ENCODE results near the gene NEDD9.

- TF ChIP-seq POLR2AphosphoS5 (IDR thresholded peaks at IDR 0.05; ENCODE audit: low read depth, low read length) (no peak), POLR2A (IDR thresholded peaks at IDR 0.05; ENCODE audit: low read depth, low read length) (no peak)
These were observed 68.5 kb downstream of the NEDD9 start for GRCh38 chr6:11163932-11164331.

Data from GM12892 (cell line).